NCI-H2107 treated with DMSO at 0.1 percent for 48 hours (cell line): Measurements from ENCODE around the gene MACROD2.

Experiments
- DNase-seq: peaks from one replicate; lab custom pipeline; 2025; ENCODE audit not compliant: unreplicated experiment; lab: John Stamatoyannopoulos, UW

Gene MACROD2

GRCh38 chr20:14631011-14631410, 635.7 kb downstream of the MACROD2 start:
- DNase-seq, result no peak

DNA sequence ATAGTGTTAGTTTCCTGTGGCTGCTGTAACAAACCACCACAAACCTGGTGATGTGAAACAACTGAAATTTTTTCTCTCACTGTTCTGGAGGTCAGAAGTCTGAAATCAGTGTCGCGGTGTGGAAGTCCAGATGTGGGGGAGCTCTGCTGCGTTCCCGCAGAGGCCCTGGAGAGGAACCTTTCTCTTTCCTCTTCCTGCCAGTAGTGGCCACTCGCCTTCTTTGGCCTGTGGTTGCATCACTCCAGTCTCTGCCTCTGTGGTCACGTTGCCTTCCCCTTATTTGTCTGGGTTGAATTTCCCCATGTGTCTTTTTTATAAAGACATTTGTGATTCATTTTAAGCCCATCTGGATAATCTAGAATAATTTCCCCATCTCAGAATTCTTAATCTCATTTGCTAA, 637.6 kb downstream of the MACROD2 start:
- no peak for DNase-seq

DNA sequence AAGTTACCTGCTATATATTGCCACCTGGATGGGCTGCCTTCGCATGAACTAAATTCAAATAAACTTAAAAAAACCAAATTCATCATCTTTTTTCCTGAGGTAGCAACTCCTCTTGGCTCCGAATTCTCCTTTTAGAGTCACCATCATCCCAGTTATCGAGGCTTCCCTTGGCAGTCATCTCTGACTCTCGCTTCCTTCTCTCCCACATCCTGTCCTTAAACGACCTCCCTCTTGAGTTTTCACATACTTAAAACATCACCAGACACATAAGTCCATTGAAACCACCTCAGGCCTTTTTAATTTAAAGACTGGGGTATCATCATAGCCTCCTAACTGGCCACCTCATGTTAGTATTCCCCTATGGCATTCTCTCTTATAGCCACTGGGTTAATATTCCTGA, 638.2 kb downstream of the MACROD2 start:
- DNase-seq, result no peak

DNA sequence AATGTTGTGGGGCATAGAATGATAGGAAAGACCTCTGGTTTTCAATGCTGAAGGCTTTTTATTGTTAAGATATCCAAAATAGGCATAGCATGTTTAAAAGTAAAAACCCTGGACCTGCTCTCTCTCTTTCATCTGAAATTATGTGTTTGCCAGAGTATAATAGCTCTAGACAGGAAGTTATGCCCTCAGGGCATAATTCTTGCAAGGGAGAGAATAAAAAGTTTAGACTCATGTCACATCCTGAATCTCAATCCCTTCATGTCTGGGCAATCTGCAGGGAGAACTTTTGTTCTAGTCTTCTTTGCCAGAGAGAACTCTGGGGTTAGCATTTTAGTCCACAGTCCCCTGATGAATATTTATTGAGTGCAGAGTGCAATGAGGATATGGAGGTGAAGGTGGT, 639.3 kb downstream of the MACROD2 start:
- DNase-seq, result no peak

DNA sequence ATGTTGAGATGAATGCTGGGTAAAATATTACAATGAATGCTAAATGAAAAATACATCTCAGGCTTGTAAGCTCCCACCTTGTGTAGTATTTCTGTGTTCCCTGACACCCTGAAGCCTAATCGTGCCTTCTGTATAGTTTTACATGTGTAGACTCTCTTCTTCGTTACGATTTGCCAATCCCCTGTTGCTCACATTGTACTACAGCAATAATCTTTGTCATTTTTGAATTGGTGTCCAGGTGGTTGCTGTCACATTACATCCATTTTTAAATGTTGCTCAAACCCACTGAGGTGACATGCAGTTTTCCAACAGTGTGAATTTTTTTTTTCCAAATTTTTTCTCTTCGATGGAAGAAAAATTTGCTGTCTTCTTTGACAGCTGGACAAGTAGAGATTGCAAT, 642.1 kb downstream of the MACROD2 start:
- DNase-seq, result no peak

DNA sequence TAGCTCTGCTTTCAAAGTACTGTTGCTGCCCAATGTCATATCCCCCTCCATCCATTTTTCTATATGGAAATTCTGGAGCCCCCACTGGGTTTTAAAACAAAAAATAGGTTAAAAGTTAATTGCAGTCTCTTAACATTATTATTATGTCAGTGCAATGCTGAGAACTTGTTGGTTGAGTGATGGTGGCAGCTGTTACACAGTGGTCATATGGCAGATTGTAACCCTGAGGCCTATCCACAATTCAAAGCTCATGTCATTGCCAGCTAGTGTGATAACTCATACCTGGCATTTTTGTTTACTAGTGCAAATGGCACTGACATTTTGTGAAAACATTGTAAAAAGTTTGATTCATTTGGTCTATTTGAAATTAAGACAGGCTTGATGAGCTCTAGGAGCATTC, 647.8 kb downstream of the MACROD2 start:
- DNase-seq, result no peak

DNA sequence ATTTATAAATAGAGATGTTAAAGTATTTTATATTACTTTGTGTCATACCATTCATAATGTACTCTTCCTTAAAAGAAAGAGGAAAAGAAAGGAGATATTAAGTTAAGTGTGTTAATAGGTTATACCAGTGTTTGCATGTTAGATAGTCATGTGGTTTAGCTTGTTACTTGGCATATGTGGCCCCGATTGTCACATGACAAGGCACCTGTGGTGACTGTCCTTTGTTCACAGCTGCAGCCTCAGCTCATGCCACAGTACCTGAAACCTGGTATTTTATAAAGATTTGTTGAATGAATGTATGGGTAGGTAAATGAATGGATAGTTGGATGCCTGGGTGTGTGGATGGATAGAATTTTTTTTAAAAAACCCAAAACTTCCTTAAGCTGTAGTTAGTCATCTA, 648.2 kb downstream of the MACROD2 start:
- DNase-seq, result no peak

- no peak for DNase-seq
These were observed 649.2 kb downstream of the MACROD2 start for GRCh38 chr20:14644306-14645097.

DNA sequence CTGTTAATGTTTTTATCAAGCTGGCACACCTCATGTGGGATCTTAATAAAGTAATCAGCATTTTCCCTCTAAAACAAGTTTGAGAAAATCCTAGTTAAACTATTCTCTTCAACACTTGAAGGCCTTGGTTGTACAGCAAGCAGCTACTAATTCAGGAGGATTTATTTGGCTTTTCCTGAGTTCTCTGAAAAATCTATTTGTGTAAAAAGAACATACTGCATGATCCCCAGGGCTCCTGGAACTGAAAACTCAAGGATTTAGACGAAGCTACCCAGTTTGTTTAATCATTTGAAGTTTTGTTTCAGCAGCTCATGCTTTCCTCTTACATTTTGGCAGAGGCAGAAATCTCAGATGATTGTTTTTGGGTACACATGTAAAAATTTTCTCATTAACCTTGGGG, 651.7 kb downstream of the MACROD2 start:
- no peak for DNase-seq

DNA sequence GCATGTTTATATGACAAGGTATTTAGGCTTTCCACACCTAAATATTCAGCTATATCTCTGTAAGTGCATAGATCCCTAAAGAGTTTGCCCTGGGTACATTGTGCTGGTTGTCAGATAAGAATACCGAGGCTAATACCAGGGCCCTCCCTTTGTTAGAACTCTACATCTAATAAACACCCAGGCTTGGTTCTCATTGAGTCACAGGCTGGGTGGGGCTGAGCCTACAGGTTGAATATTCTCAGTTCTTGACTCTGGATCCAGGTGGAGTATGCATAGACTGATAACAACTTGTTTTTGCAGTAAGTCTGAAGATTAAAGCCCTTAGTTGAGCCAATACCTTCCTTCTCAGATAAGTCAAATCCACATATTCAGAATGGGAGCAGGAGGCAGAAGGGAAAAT, 654.3 kb downstream of the MACROD2 start:
- no peak for DNase-seq

GRCh38 chr20:14657266-14658005, 662.1 kb downstream of the MACROD2 start:
- DNase-seq, result no peak

- DNase-seq, result no peak
These were observed 668.8 kb downstream of the MACROD2 start for GRCh38 chr20:14664101-14664500.

DNA sequence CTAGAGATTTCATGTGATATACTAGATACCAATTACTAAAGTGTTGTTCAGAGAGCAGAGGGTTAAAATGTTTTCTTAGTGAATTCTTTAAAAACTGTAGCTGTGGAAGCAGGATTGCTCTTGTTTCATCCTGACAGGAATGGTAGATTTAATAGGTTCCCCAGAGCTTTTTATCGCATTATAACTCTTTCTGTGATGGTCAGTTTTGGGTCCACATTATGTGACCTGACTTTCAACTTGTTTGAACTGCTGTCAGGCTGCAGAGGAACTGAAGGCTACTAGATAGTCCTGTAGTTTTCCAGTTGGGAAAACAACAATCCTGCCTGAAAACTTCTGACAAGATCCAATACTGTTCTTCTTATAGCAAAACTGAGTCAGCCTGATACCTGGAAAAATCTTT, 671.4 kb downstream of the MACROD2 start:
- DNase-seq, result no peak

DNA sequence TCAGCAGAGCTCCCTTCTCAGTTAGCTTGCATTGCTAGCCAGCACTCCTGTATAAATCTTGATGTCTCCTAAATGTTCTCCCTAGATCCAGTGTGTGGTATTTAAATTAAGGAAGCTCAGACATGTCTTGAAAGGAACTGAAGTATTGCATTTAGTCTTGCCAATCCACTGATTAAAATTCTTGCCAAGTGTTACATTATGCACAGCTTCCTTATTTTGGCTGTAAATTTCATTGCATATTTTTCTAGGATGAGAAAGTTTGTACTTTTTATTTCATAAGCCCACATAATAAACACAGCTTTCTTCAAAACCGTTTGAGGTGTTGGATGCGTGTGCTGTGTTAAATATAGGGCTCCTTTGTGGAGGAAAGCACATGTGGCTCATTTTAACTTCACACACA, 671.9 kb downstream of the MACROD2 start:
- DNase-seq, result no peak

DNA sequence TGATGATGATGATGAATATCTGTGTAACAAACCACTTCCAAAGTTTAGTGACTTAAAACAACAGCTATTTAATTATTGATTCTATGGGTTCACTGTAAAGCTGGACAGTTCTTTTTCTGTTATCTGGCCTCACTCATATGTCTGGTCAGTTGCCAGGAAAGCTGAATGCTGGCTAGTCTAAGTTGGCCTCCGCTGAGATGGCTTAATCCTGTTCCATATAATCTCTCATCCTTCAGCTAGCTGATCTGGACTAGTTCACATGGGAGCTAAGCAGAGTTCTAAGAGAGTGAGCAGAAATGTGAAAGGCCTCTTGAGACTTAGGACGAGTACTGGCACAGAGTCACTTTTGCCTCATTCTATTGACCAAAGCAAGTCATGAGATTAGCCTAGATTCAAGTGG, 676.8 kb downstream of the MACROD2 start:
- no peak for DNase-seq

DNA sequence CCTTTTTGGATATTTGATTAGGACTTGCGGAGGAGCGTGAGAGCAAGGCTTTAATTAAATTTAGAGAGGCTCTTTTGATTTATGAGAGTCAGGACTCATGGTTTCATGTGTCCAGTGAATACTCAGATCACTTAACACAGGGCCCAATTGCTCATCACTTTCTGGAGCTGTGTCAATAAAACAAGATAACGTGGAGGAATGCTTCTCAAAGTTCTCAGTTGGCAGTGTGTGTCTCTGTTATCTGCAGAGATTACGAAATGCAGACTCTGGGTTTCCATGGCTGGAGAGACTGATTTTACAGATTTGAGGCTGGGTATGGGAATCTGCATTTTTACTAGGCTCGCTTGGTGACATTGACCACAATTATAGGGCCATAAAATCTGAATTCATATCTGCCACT, 677.8 kb downstream of the MACROD2 start:
- no peak for DNase-seq

- no peak for DNase-seq
These were observed 682.1 kb downstream of the MACROD2 start for GRCh38 chr20:14677455-14677854.

GRCh38 chr20:14685183-14685582, 689.9 kb downstream of the MACROD2 start:
- no peak for DNase-seq

DNA sequence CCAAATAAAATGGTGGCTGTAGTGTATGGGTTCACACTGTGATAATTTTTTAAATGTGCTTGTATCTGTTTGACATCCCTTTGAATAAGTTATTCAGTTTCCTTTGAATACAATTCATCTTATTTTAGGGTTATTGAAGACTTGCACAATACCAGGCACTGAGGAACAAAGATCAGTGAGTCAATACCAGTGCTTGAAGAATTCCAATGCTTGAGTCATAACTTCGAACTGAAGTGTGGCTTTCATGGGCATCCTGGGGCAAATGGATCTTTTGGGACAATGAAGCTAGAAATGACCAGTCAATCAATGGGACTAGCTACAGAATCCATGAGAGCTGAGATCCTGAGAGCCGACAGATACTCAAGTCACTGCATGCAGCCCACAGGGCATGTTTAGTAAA, 692.0 kb downstream of the MACROD2 start:
- DNase-seq, result no peak

- no peak for DNase-seq
These were observed 692.7 kb downstream of the MACROD2 start for GRCh38 chr20:14688005-14688404.

DNA sequence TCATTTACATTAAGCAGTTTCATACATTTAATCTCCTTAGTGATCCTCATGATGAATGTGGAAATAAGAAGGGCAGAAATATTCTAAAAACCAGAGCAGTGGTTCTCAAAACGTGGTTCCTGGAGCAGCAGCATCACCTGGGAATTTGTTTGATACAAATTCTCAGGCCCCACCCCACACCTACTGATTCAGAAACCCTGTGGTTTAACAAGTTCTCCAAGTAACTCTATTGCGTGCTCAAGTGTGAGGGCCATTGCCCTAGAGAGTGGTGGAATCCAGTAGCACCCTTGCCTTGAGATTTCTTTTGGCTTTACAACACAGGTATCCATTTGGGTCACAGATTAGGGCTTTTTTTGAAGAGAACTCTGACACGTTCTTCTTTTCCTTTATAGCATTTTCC, 696.7 kb downstream of the MACROD2 start:
- no peak for DNase-seq

GRCh38 chr20:14696478-14696877, 701.2 kb downstream of the MACROD2 start:
- DNase-seq, result no peak

DNA sequence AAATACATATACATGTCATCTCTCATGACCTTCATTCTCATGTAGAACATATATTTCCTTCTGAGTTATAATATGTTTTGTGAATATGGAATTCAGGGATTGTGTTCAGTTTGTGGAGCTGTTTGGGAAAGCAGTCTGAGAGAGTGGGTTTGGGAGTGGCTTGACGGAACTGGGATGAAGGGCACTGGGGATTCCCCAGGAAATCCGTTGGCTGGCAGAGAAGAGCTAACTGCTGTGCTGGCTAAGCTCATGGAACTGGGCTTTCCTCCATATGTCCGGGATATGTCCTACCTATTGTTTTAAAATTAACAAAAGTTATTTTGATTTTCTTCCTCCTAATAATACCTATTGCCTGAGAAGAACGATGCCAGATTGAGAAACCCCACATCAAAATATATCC, 701.6 kb downstream of the MACROD2 start:
- no peak for DNase-seq
